Hematopoietic multipotent progenitor cell treated with erythropoietin and hydrocortisone succinate and interleukin-3 and kit ligand, for 8 days (in vitro differentiated cells): Measurements from ENCODE around the gene GLOD5.
"Not testable (repeated sequence)": the region's sequence is repeated elsewhere in the genome, so short reads cannot be mapped to it uniquely, and the experiment has no call there.

Experiments
- DNase-seq: peaks from one replicate; pipeline ENCODE4 v3.0.0-alpha.2; 2015

Gene GLOD5

DNA sequence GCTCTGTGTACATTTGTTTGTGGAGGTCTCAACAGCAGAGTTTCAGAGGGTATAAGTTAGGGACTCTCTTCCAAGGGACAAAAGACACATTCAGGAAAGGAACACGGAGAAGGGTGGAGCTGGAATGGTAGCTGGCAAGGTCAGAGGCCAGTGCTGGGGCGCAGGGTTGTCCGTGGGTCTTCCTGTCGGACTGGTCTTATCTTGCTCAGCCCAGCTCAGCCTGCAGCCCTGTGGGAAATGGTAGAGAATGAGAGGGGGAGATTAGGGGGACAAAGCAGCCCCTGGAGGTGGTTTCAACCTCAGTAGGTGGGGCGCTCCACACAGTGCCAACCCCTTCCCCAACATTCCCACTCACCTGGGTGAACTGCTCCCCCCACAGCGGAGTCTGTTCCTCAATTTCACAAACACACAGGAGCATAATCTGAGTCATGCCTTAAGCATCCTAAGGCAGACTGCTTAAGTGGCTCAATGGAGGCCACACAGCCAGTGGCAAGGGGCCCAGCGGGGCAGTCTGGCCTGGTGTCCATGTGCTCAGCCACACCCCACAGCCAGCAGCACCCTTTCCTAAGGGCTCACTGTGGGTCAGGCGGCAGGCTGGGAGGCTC, 33.5 kb downstream of the GLOD5 start:
- peak; percentile 54 for DNase-seq

DNA sequence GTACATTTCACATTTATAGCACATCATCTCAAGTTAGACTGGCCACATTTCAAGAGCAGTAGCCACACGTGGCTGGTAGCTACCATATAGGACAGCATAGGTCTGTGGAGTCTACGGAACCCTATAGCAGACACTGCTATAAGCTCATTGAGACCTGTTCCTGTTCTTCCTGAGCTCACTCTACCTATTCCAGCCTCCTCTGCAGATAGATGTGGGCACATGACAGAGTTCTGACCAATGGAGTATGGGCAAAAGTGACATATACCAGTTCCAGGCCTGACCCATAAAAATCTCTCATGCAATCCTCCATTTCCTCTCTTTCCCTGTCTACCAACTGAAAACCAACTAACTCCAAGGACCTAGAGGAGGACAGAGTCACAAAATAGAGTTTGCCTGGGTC, 36.8 kb downstream of the GLOD5 start:
- DNase-seq, result no peak

GRCh38 chrX:48800574-48801279, 39.2 kb downstream of the GLOD5 start:
- DNase-seq, result peak; percentile 95

- DNase-seq, result peak; percentile 99
Observed at GRCh38 chrX:48801280-48802088, 39.9 kb downstream of the GLOD5 start, which contains the start of gene HDAC6. HDAC6 (plus strand) TSS chrX:48802067; CDS start chrX:48802693, 626 bp downstream.

DNA sequence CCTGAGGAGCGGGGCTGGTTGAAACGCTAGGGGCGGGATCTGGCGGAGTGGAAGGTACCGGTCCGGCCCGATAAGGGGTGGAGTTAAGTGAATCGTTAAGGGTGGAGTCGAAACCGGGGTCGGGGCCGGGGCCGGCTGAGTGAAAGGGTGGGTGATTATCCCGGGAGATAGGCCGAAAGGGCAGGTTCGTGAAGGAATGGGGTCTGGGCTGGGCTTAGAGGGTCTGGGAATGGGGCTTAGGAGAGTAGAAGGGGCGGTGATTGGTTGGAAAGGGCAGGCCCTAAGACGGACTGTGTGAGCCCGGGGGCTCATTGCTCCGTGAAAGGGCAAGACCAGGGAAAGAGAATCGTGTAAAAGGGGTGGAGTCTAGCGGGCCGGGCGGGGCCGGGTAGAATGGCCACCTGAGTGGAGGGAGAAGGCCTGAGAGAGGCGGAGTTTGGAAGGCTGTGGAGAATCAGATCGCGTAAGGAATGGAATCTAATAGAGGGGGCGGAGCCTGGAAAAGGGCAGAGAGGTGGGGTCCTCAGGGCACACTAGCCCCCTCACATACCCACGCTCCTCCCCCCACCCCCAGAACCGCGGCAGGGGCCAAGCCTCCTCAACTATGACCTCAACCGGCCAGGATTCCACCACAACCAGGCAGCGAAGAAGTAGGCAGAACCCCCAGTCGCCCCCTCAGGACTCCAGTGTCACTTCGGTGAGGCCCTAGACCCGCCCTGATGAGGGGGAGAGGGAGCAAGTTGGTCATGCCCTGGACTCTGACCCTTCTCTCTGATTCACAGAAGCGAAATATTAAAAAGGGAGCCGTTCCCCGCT, 40.8 kb downstream of the GLOD5 start:
- DNase-seq, result peak; percentile 90

GRCh38 chrX:48802905-48803200, 41.3 kb downstream of the GLOD5 start:
- no peak for DNase-seq

DNA sequence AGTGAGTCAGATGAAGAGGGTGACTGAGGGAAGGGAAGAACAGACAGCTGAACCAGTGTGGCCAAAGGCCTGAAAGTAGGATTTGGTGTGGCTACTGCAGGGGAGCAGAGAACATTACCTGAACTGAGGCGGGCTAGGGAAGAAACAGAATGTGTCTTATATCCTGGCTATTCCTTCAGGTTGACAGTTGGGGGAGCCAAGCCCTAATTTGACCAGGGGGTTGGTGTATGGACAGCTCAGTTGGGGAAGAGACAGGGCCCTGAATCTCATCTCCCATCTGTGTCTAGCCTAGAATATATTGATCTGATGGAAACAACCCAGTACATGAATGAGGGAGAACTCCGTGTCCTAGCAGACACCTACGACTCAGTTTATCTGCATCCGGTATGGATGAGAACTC, 44.5 kb downstream of the GLOD5 start:
- DNase-seq, result no peak

DNA sequence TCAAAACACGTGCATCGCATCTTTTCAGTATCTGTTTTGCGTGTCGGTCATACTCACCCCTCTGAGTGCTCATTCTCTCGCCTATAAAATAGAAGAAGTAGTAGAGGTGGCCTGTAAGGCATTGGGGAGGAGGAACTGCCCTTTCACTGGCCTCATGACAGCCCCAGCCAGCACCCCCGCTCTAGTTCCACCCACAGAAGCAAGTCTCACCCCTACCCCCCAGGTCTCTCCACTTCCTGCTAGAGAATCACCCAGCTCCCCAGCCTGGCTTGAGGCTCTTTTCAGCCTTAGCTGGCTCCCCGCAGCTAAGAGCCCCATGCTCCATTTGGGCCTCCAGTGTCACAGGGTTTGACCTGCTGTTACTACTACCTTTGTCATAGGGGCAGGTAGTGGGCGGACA, 52.1 kb downstream of the GLOD5 start:
- DNase-seq, result no peak

GRCh38 chrX:48814722-48815121, 53.2 kb downstream of the GLOD5 start:
- DNase-seq, result no peak

- no peak for DNase-seq
Observed at GRCh38 chrX:48815266-48815665, 53.7 kb downstream of the GLOD5 start.

DNA sequence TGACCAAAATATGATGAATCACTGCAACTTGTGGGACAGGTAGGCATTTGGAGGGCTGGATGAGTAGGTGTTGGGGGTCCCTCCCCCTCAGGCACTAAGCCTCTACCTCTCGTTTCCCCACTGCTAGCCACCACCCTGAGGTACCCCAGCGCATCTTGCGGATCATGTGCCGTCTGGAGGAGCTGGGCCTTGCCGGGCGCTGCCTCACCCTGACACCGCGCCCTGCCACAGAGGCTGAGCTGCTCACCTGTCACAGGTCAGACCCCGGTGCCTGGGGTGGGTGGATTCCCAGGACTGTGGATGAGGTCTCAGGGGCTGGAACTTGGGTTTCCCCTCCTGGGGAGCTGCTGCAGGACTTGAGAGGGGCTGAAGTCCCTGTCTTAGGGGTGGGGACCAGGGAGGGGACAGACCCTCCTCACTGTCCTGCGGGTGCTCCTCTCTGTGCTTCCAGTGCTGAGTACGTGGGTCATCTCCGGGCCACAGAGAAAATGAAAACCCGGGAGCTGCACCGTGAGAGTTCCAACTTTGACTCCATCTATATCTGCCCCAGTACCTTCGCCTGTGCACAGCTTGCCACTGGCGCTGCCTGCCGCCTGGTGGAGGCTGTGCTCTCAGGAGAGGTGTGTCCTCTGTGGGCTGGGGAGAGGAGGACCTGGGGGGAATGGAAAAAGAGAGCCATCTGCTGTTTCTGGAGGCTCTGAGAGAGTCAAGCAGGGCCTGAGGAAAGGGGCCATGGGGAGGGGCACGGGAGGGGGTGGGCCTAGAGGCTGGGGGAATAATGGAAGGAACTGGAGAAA, 54.7 kb downstream of the GLOD5 start:
- no peak for DNase-seq

GRCh38 chrX:48818098-48818497, 56.6 kb downstream of the GLOD5 start:
- DNase-seq, result no peak

DNA sequence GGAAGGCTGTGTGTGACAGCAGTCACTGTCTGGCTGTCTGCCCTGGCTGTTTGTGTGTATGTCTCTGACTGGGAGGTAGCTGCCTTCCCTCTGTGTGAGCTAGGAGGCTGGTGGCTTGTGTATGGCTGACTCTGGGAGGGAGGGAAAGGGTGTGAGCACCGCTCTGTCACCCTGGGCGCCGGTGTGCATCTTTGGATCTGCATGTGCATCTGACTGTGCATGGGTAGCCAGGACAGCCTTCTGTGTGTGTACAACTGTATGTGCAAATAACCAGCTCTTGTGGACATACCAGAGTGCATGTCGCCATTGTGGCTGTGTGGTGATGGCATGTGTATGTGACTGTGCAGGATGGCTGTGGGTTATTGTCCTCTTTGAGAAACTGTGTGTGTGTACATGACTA, 57.3 kb downstream of the GLOD5 start:
- DNase-seq, result no peak

- DNase-seq, result not testable (repeated sequence)
Observed at GRCh38 chrX:48819394-48819793, 57.8 kb downstream of the GLOD5 start.

DNA sequence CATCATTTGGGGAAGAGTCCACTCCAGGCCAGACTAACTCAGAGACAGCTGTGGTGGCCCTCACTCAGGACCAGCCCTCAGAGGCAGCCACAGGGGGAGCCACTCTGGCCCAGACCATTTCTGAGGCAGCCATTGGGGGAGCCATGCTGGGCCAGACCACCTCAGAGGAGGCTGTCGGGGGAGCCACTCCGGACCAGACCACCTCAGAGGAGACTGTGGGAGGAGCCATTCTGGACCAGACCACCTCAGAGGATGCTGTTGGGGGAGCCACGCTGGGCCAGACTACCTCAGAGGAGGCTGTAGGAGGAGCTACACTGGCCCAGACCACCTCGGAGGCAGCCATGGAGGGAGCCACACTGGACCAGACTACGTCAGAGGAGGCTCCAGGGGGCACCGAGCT, 61.5 kb downstream of the GLOD5 start:
- DNase-seq, result no peak
